GM21360 (cell line): ENCODE results near the gene TTC24.
"Not testable (repeated sequence)": the region's sequence is repeated elsewhere in the genome, so short reads cannot be mapped to it uniquely, and the experiment has no call there.

ENCODE experiments used
- ATAC-seq: cut with Tn5 transposase; IDR thresholded peaks from one replicate; pipeline ENCODE4 v1.9.1; 2021; ENCODE audit warnings: mild to moderate bottlenecking, moderate library complexity; ENCODE audit not compliant: unreplicated experiment

TTC24 gene

DNA sequence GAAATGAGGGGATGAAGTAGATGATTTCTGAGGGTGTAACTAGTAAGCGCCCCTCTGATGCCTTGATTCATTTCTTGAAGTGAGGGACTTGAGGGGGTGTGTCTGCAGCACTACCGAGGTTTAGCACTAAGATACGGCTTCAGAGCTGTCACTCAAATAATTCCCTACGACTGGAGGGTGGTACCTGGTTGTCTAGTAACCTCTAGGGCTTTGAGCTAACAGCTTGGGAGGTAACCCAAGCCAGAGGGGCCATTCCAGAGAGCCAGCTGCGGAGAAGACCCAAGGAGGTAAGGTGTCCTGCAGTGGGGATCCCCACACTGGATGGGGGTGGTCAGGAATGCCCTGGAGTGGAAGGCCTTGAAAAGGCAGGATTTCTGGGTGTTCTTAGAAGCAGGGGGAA, at the start of gene TTC24:
TSS of gene TTC24 (plus strand) at position 252 of the 400 bp plus-strand sequence. CDS start 1,642 bp downstream, outside the sequence.
- no peak for ATAC-seq

- no peak for ATAC-seq
Observed at GRCh38 chr1:156530006-156530405, 49.5 kb upstream of the TTC24 start.

GRCh38 chr1:156532374-156532773, 47.1 kb upstream of the TTC24 start:
- ATAC-seq = no peak

- no peak for ATAC-seq
Observed at GRCh38 chr1:156533568-156534220, 45.8 kb upstream of the TTC24 start.

DNA sequence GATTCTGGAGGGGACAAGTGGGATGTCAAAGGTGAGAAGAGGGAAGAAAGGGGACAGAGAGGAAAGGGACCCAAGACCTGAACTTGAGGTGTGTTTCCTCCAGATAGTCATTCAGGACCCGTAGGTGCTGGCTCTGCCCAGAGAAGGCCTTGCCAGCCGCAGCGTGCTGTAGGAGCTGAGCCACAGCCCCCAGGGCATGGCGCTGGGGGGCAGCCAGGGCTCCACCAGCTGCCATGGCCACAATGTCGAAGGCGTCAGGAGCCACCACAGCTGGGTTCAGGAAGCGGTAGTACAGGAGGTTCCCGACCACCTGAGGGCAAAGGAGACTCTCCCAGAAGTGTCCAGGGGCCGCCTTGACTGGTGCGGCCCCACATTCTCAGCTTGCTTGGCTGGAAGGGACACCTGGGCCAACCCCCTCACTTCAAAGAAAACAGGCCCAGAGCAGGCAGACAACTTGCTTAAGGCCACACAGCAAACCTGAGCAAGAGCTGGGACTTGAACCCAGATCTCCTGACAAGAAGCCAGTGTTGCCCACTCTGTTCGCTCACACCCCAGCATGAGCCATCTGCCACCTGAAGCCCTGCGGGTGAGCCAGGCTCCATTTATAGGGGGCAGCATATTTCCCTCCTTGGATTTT, 45.0 kb upstream of the TTC24 start:
- no peak for ATAC-seq

- ATAC-seq = no peak
Observed at GRCh38 chr1:156537027-156537426, 42.5 kb upstream of the TTC24 start.

- no peak for ATAC-seq
Observed at GRCh38 chr1:156538711-156539440, 40.6 kb upstream of the TTC24 start.

DNA sequence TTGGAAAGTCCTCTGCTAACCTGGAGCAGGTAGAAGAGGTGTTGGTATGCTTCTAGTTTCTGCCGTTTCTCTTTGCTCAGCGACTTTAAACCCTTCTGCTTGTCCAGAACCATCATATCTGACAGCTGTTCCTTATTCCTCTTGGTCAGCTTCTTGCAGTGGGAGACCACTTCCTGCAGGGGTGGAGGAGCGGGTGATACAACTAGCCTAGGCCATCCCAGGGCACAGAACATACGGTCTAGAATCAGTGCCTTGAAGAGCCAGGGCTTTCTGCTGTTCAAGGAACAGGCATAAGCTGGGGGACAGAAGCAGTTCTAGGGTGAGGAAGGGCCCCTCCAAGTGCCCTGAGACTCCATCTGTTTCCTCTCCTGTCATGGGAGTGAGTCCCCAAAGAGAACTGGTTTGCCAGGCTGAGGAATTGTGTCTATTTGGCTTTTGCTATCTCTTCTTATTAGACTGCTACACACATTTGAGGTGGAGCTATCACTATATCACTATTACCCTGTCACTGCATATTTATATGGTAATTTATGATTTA, 39.6 kb upstream of the TTC24 start:
- ATAC-seq = no peak

GRCh38 chr1:156540955-156541354, 38.6 kb upstream of the TTC24 start:
- ATAC-seq = no peak

- no peak for ATAC-seq
Observed at GRCh38 chr1:156543066-156543465, 36.5 kb upstream of the TTC24 start.

- ATAC-seq = no peak
Observed at GRCh38 chr1:156544592-156545102, 34.9 kb upstream of the TTC24 start.

- no peak for ATAC-seq
Observed at GRCh38 chr1:156546267-156546666, 33.3 kb upstream of the TTC24 start.

DNA sequence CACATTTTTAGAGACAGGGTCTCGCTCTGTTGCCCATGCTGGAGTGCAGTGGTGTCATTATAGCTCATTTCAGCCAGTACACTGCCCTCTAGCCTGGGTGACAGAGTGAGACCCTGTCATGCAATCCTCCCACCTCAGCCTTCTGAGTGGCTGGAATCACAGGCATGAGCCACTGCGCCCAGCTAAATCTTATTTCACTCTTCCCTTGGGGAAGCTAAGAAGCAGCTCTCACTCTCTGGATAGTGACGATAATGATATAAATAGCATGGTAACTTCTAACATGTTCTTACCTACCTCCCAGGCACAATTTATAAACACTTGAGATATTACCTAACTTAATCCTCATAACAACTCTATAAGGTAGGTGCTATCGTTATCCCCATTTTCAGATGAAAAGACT, 32.1 kb upstream of the TTC24 start:
- no peak for ATAC-seq

GRCh38 chr1:156547982-156548381, 31.5 kb upstream of the TTC24 start:
- no peak for ATAC-seq

DNA sequence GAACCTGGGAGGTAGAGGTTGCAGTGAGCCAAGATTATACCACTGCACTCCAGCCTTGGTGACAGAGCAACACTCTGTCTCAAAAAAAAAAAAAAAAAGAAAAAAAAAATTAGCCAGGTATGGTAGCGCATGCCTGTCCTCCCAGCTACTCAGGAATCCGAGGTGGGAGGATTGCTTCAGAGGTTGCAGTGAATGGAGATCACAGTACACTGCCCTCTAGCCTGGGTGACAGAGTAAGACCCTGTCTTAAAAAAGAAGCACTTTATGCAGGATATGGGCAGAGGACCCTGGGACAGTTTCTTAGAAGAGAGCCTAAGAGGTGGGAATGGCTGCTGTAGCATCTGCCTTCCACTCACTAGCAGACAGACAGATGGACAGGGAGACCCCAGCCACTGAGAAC, 30.1 kb upstream of the TTC24 start:
- ATAC-seq = no peak

GRCh38 chr1:156549831-156550230, 29.7 kb upstream of the TTC24 start:
- no peak for ATAC-seq

GRCh38 chr1:156550346-156550745, 29.2 kb upstream of the TTC24 start:
- ATAC-seq = no peak

- ATAC-seq = no peak
Observed at GRCh38 chr1:156551066-156551643, 28.4 kb upstream of the TTC24 start.

DNA sequence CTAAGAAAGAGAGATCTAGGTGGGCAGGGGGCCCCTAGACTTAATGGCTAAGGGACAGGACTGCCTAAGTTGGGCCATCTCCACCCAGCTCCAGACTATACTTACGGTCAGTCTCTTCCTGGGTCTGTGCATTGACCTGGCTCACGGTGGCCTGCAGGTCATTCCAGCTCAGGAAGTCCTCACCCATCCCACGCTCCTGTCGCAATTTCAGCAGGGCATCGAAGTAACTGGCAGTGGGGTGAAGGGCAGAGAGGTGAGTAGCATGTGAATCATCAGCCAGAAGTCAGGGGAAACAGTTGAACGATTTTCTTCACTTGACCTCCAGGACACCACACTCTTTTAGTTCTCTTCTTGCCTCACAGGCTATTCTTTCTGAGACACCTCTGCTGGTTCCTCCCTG, 27.7 kb upstream of the TTC24 start:
- ATAC-seq = no peak

GRCh38 chr1:156552518-156552917, 27.0 kb upstream of the TTC24 start:
- ATAC-seq = no peak

DNA sequence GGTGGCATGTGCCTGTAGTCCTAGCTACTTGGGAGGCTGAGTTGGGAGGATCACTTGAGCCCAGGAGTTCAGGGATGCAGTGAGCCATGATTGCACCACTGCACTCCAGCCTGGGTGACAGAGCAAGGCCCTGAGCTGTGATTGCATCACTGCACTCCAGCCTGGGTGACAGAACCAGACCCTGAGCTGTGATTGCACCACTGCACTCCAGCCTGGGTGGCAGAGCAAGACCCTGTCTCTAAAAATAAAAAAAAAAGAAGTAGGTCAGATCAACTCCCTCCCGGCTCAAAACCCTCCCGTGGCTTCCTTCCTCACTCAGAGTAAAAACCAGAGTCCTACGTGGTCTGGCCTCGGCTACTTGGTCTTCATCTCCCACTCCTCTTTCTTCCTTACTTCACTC, 26.6 kb upstream of the TTC24 start:
- not testable (repeated sequence) for ATAC-seq
